H1 (cell line): ENCODE results near the gene SEMA4D. TPM values are rescaled to one million over a fixed set of nuclear protein-coding genes. Genes with fewer than 3 reads are reported as not detected.

ENCODE experiments used
- CTCF ChIA-PET: fragments of 300-600 bp; sonication (Branson Sonifier 250); formaldehyde crosslinking; loops from one replicate; lab custom pipeline; 2021; ENCODE audit not compliant: partially characterized antibody; lab: Charles Lee
- POLR2A ChIA-PET: fragments of 300-600 bp; sonication (Branson Sonifier 250); formaldehyde crosslinking; loops from one replicate; lab custom pipeline; 2021; ENCODE audit warnings: inconsistent platforms; ENCODE audit not compliant: partially characterized antibody; lab: Charles Lee
- DNase-seq, 2 experiments: peaks; one replicate each; pipeline versions ENCODE4 v3.0.0 to v3.0.0-alpha.2; 2010 to 2022; ENCODE audit warnings: low spot score in 2 of 2, low read depth in 1 of 2, mixed read lengths in 1 of 2
- FAIRE-seq: peaks from 2 replicates; lab custom pipeline; 2011; peaks lifted over from hg19 to GRCh38; lab: Jason Lieb, UNC
- H2AFZ ChIP-seq: 2 replicates; pipeline ENCODE4 v1.8.1; 2012; ENCODE audit warnings: low read length, inconsistent platforms
- H2AK5ac ChIP-seq: 2 replicates; pipeline ENCODE4 v1.6.1; 2013; ENCODE audit warnings: low read depth, low read length
- H2BK120ac ChIP-seq: replicated peaks from 2 replicates; pipeline ENCODE3; 2013; ENCODE audit warnings: low read depth, low read length, inconsistent platforms
- H2BK12ac ChIP-seq: 2 replicates; pipeline ENCODE4 v1.6.1; 2013; ENCODE audit warnings: low read depth, low read length
- H2BK15ac ChIP-seq: 2 replicates; pipeline ENCODE4 v1.6.1; 2013; ENCODE audit warnings: low read length
- H2BK20ac ChIP-seq: 2 replicates; pipeline ENCODE4 v1.6.1; 2013; ENCODE audit warnings: low read length
- H2BK5ac ChIP-seq: 2 replicates; pipeline ENCODE4 v1.6.1; 2013; ENCODE audit warnings: low read depth, low read length
- H3K14ac ChIP-seq: 2 replicates; pipeline ENCODE4 v1.6.1; 2013; ENCODE audit warnings: inconsistent platforms; ENCODE audit not compliant: insufficient read length
- H3K18ac ChIP-seq: 2 replicates; pipeline ENCODE4 v1.6.1; 2013; ENCODE audit warnings: low read length; ENCODE audit errors: extremely low read depth
- H3K23ac ChIP-seq: 2 replicates; pipeline ENCODE4 v1.6.1; 2013; ENCODE audit warnings: inconsistent platforms; ENCODE audit not compliant: insufficient read length
- H3K23me2 ChIP-seq: 2 replicates; pipeline ENCODE4 v1.6.1; 2013; ENCODE audit warnings: low read depth, low read length
- H3K27ac ChIP-seq: 2 replicates; pipeline ENCODE4 v1.6.1; 2011; ENCODE audit warnings: low read depth, low read length, inconsistent platforms
- H3K27me3 ChIP-seq, 4 experiments: replicated peaks in 1 of 4; 1 replicate in 1 of 4; 2 replicates in 3 of 4; pipeline versions ENCODE4 v1.6.1 to v1.8.1; 2011 to 2013; ENCODE audit warnings: low read length in 3 of 4, mild to moderate bottlenecking in 3 of 4, inconsistent platforms in 2 of 4, mixed read lengths in 2 of 4, moderate library complexity in 1 of 4; ENCODE audit not compliant: control insufficient read depth in 3 of 4, insufficient read depth in 3 of 4; ENCODE audit errors: extremely low read depth in 1 of 4
- H3K36me3 ChIP-seq, 4 experiments: 2 replicates each; pipeline versions ENCODE4 v1.6.1 to v1.8.1; 2011 to 2013; ENCODE audit warnings: mild to moderate bottlenecking in 4 of 4, low read length in 3 of 4, moderate library complexity in 2 of 4, control low read depth in 1 of 4, inconsistent platforms in 1 of 4; ENCODE audit not compliant: insufficient read depth in 4 of 4, control insufficient read depth in 2 of 4
- H3K4ac ChIP-seq: replicated peaks from 2 replicates; pipeline ENCODE3; 2013; ENCODE audit warnings: low read length, low read depth, mixed read lengths, inconsistent platforms; ENCODE audit not compliant: insufficient read length
- H3K4me1 ChIP-seq, 4 experiments: replicated peaks in 1 of 4; 1 replicate in 1 of 4; 2 replicates in 3 of 4; pipeline versions ENCODE4 v1.6.1 to v1.8.1; 2011 to 2013; ENCODE audit warnings: low read length in 3 of 4, inconsistent platforms in 2 of 4, mixed read lengths in 1 of 4; ENCODE audit not compliant: insufficient read depth in 4 of 4, control insufficient read depth in 3 of 4
- H3K4me2 ChIP-seq, 2 experiments: 2 replicates each; pipeline versions ENCODE4 v1.6.1 to v1.8.1; 2011 to 2013; ENCODE audit warnings: low read depth in 2 of 2, low read length in 2 of 2, control low read depth in 1 of 2, inconsistent platforms in 1 of 2, mild to moderate bottlenecking in 1 of 2; ENCODE audit not compliant: insufficient read depth in 1 of 2
- H3K4me3 ChIP-seq, 4 experiments: fragments of 200-600, 300-600 bp in 1 of 4; sonication (generic), shearing (Covaris generic), sonication (Bioruptor Twin) in 1 of 4; 2 replicates each; pipeline versions ENCODE4 v1.5.1 to v1.8.1; 2011 to 2016; ENCODE audit warnings: low read length in 4 of 4, low read depth in 3 of 4, control low read depth in 2 of 4, inconsistent platforms in 2 of 4, mild to moderate bottlenecking in 2 of 4, mixed read lengths in 1 of 4, moderate library complexity in 1 of 4; ENCODE audit not compliant: insufficient read depth in 2 of 4; ENCODE audit errors: extremely low read depth in 1 of 4
- H3K56ac ChIP-seq: replicated peaks from 2 replicates; pipeline ENCODE3; 2013; ENCODE audit warnings: low read depth, mild to moderate bottlenecking, mixed read lengths, low read length, inconsistent platforms; ENCODE audit not compliant: insufficient read length
- H3K79me1 ChIP-seq: 2 replicates; pipeline ENCODE4 v1.6.1; 2013; ENCODE audit warnings: low read depth, low read length, control low read depth
- H3K79me2 ChIP-seq, 2 experiments: 2 replicates each; pipeline versions ENCODE4 v1.6.1 to v1.8.1; 2012 to 2013; ENCODE audit warnings: low read length in 2 of 2, mild to moderate bottlenecking in 2 of 2, inconsistent platforms in 1 of 2; ENCODE audit not compliant: insufficient read depth in 2 of 2, control insufficient read depth in 1 of 2
- H3K9ac ChIP-seq, 4 experiments: replicated peaks in 1 of 4; 1 replicate in 1 of 4; 2 replicates in 3 of 4; pipeline versions ENCODE4 v1.6.1 to v1.8.1; 2011 to 2013; ENCODE audit warnings: low read depth in 3 of 4, low read length in 3 of 4, control low read depth in 2 of 4, mild to moderate bottlenecking in 2 of 4, moderate library complexity in 2 of 4, inconsistent platforms in 1 of 4; ENCODE audit errors: extremely low read depth in 1 of 4
- H3K9me3 ChIP-seq, 2 experiments: 2 replicates each; pipeline versions ENCODE4 v1.6.1 to v1.8.1; 2012 to 2013; ENCODE audit warnings: mild to moderate bottlenecking in 2 of 2, moderate library complexity in 2 of 2, control low read depth in 1 of 2, inconsistent platforms in 1 of 2, low read depth in 1 of 2, low read length in 1 of 2, mixed read lengths in 1 of 2; ENCODE audit not compliant: insufficient read depth in 2 of 2
- H4K20me1 ChIP-seq, 2 experiments: replicated peaks in 1 of 2; 2 replicates each; pipeline versions ENCODE3 to v1.8.1; 2011 to 2013; ENCODE audit warnings: inconsistent platforms in 2 of 2, low read length in 2 of 2, mild to moderate bottlenecking in 1 of 2; ENCODE audit not compliant: insufficient read depth in 2 of 2, control insufficient read depth in 1 of 2
- H4K5ac ChIP-seq: 2 replicates; pipeline ENCODE4 v1.6.1; 2013; ENCODE audit warnings: low read length, low read depth, mixed read lengths, inconsistent platforms; ENCODE audit not compliant: insufficient read length
- H4K8ac ChIP-seq: 2 replicates; pipeline ENCODE4 v1.8.0; 2013; ENCODE audit warnings: mild to moderate bottlenecking, moderate library complexity, low read length, inconsistent platforms; ENCODE audit not compliant: insufficient read depth; ENCODE audit errors: extremely low read depth
- H4K91ac ChIP-seq: replicated peaks from 2 replicates; pipeline ENCODE3; 2013; ENCODE audit warnings: low read length, mixed read lengths, inconsistent platforms; ENCODE audit not compliant: insufficient read length
- CTBP2 ChIP-seq: IDR thresholded peaks from 2 replicates; pipeline ENCODE4 v1.7.0; 2011; ENCODE audit warnings: borderline replicate concordance, mild to moderate bottlenecking, moderate library complexity, mixed read lengths, low read length; ENCODE audit not compliant: insufficient read depth, insufficient read length
- MAX ChIP-seq: IDR thresholded peaks from 2 replicates; pipeline ENCODE4 v1.6.1; 2012; ENCODE audit warnings: inconsistent platforms
- SAP30 ChIP-seq: fragments of 300-600 bp; sonication (generic); IDR thresholded peaks from 2 replicates; pipeline ENCODE4 v1.7.1; 2012; ENCODE audit warnings: low read length, moderate library complexity, mild to moderate bottlenecking, inconsistent platforms; ENCODE audit not compliant: insufficient read depth, insufficient replicate concordance
- SP1 ChIP-seq: IDR thresholded peaks from 2 replicates; pipeline ENCODE4 v1.6.1; 2011; ENCODE audit warnings: low read depth, low read length
- TAF1 ChIP-seq: IDR thresholded peaks from 2 replicates; pipeline ENCODE4 v1.6.1; 2011; ENCODE audit warnings: mild to moderate bottlenecking, low read depth, low read length
- WGBS, 2 experiments: shearing (Covaris generic) in 1 of 2; methylation state at CpG; one replicate each; pipeline versions ENCODE4 v1.1.6 to v1.1.7; 2013 to 2015; ENCODE audit warnings: low lambda C conversion rate in 2 of 2, mixed read lengths in 2 of 2, inconsistent platforms in 1 of 2, low coverage in 1 of 2, missing lambda C conversion rate in 1 of 2; ENCODE audit not compliant: insufficient replicate concordance in 2 of 2, insufficient coverage in 1 of 2, insufficient read length in 1 of 2; ENCODE audit errors: extremely low coverage in 1 of 2, missing lambda C conversion rate in 1 of 2; 5-methylcytosine and 5-hydroxymethylcytosine counted together
- polyA plus RNA-seq, 7 experiments: library from polyadenylated mRNA; depleted of rRNA in 3 of 7; stranded (reverse) in 5 of 7; unstranded in 2 of 7; fragments of >200 nt in 5 of 7; fragments of 200-250 nt in 2 of 7; gene quantifications; 1 replicate in 5 of 7; 2 replicates in 1 of 7; 4 replicates in 1 of 7; pipeline versions ENCODE4 v1.2.1 to v1.2.3, GENCODE V29; 2011 to 2013; ENCODE audit warnings: missing spikeins in 2 of 7, mixed read lengths in 2 of 7
- total RNA-seq: library from RNA; stranded (reverse); fragmentation: NEBNext Ultra II Directional; extraction: Animal tissue kit (Norgen Biotek cat#: 25700); gene quantifications from 2 replicates; pipeline ENCODE4 v1.2.1, GENCODE V29; 2021

SEMA4D gene
- total and polyA plus RNA-seq, 2 of the 8 experiments (the other 6 are each of a cell fraction or from before 2014, with no cell fraction given), result 21.0 to 70.4 TPM

GRCh38 chr9:89388084-89388867 lies 109.6 kb downstream of the SEMA4D start:
- no peak overlapping the region for H3K4me2 ChIP-seq
- no peak overlapping the region for H3K14ac ChIP-seq
- no peak overlapping the region for H2AFZ ChIP-seq
- TF ChIP-seq CTBP2 (no peak), TAF1 (no peak), SP1 (no peak), SAP30 (no peak), MAX (no peak)
- no peak overlapping the region for H3K4ac ChIP-seq
- DNase-seq (no peak), FAIRE-seq (no peak)
- WGBS, 2 experiments, result 92% methylated on average over 16 of the region's 19 CpGs; no CpG with 5 or more reads in 1 of the 2 experiments
- H3K4me3 ChIP-seq, result no peak overlapping the region
- no peak overlapping the region for H4K5ac ChIP-seq
- H4K8ac ChIP-seq, result no peak overlapping the region
- ChIA-PET CTCF (interaction anchor here (2.7 kb wide), 1 partner anchor 160 kb away, joined by 8 read pairs; no protein-coding TSS in a partner anchor), POLR2A (interaction anchor here (1.0 to 1.6 kb wide), 3 partner anchors 9 to 21 kb away, joined by 3 to 4 read pairs (median 3); no protein-coding TSS in a partner anchor)
- no peaks in the 10 kb centered on the region for H3K4me1 ChIP-seq
- peaks cover 2 to 3% of the 10 kb centered on the region in 2 experiments for H4K20me1 ChIP-seq
- no peaks in the 10 kb centered on the region for H3K23me2 ChIP-seq
- no peak overlapping the region for H3K23ac ChIP-seq
- H2BK20ac ChIP-seq, result no peak overlapping the region
- no peak overlapping the region for H3K18ac ChIP-seq
- H3K56ac ChIP-seq, result no peak overlapping the region
- H3K9me3 ChIP-seq, result no peaks in the 10 kb centered on the region
- no peak overlapping the region for H3K9ac ChIP-seq
- H3K27ac ChIP-seq, result no peak overlapping the region
- no peak overlapping the region for H2BK120ac ChIP-seq
- H2BK15ac ChIP-seq, result no peak overlapping the region
- H2BK12ac ChIP-seq, result no peak overlapping the region
- H3K79me2 ChIP-seq, result no peaks in the 10 kb centered on the region
- no peak overlapping the region for H2BK5ac ChIP-seq
- H2AK5ac ChIP-seq, result no peak overlapping the region
- H3K79me1 ChIP-seq, result no peaks in the 10 kb centered on the region; the same call in none of the 2 replicates
- H4K91ac ChIP-seq, result no peak overlapping the region
- H3K27me3 ChIP-seq, result no peaks in the 10 kb centered on the region
- H3K36me3 ChIP-seq, result peaks cover 31 to 65% (median 57%) of the 10 kb centered on the region in 4 experiments
